ENCODE data around the gene SLC38A6. TPM values are rescaled to one million over a fixed set of nuclear protein-coding genes. Genes with fewer than 3 reads are reported as not detected.

Gene SLC38A6
- polyA plus RNA-seq, 1 experiment, result 57.3 TPM

GRCh38 chr14:60973070-60973469 is 8.0 kb upstream of the SLC38A6 start:
- TF ChIP-seq CTCF (IDR thresholded peaks at IDR 0.05; ENCODE audit: low read depth, low read length), result no peak
- POLR2A ChIA-PET, result no interaction called here
- H3K27ac ChIP-seq (ENCODE audit: low read depth, low read length), result no peak overlapping the region
- CTCF ChIA-PET, result no interaction called here
- no peak overlapping the region for H3K4me3 ChIP-seq (ENCODE audit: low read depth, low read length)
- no peak for DNase-seq (ENCODE audit: low read depth, low spot score)
- no peaks in the 10 kb centered on the region for H3K9me3 ChIP-seq (ENCODE audit: control insufficient read depth, insufficient read depth, low read length)
- no peaks in the 10 kb centered on the region for H3K27me3 ChIP-seq (ENCODE audit: control insufficient read depth, insufficient read depth, low read length)

DNA sequence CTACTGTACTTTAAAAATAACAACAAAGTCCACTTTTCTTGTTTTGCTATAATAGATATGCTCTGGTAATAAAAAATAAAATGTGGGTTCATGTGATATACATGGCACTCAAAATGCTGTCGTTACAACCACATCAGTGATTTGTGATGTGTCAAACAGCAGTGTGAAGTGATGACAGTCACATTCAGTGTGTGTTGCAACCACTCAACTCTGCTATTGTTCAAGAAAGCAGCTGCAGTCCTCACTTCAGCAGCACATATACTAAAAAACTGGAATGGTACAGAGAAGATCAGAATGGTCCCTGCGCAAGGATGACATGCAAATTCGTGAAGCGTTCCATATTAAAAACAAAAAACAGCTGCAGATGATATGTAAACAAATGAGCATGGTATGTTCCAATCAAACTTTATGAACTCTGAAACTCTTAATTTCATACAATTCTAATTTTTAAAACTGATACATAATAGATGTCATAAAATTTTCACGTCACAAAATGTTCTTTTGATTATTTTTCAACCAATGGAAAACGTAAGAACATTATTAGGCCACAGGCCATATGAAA is 6.9 kb upstream of the SLC38A6 start:
- POLR2A ChIA-PET, result no interaction called here
- no peak for DNase-seq (ENCODE audit: low read depth, low spot score)
- TF ChIP-seq CTCF (IDR thresholded peaks at IDR 0.05; ENCODE audit: low read depth, low read length), result no peak
- Histone ChIP-seq H3K4me3 (ENCODE audit: low read depth, low read length) (no peak overlapping the region), H3K27me3 (ENCODE audit: control insufficient read depth, insufficient read depth, low read length) (no peaks in the 10 kb centered on the region), H3K27ac (ENCODE audit: low read depth, low read length) (no peak overlapping the region), H3K9me3 (ENCODE audit: control insufficient read depth, insufficient read depth, low read length) (no peaks in the 10 kb centered on the region)
- CTCF ChIA-PET, result no interaction called here

DNA sequence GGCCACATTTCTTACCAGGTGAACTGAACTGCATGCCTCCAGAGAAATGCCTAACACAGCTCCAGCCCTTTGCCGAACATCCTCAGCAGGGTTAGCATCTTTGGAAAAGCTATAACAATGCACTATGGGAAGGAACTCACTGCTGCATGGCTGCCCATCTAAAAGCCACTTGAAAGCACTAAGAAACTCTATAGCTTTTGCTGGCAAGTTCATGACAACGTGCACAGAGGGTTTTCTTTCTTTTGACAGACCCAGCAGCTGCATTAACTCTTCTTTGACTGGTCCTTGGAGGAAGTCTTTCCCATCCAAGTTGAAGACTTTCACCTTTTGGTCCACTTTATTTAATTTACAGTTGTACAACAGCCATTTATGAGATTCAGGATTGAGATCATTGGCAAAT is 5.5 kb upstream of the SLC38A6 start:
- TF ChIP-seq CTCF (IDR thresholded peaks at IDR 0.05; ENCODE audit: low read depth, low read length), result no peak
- Histone ChIP-seq H3K27me3 (ENCODE audit: control insufficient read depth, insufficient read depth, low read length) (no peaks in the 10 kb centered on the region), H3K27ac (ENCODE audit: low read depth, low read length) (no peak overlapping the region), H3K4me3 (ENCODE audit: low read depth, low read length) (no peak overlapping the region), H3K9me3 (ENCODE audit: control insufficient read depth, insufficient read depth, low read length) (no peaks in the 10 kb centered on the region)
- POLR2A ChIA-PET, result no interaction called here
- no peak for DNase-seq (ENCODE audit: low read depth, low spot score)
- CTCF ChIA-PET, result no interaction called here

GRCh38 chr14:60977847-60978246 is 3.2 kb upstream of the SLC38A6 start:
- POLR2A ChIA-PET, result no interaction called here
- H3K27me3 ChIP-seq (ENCODE audit: control insufficient read depth, insufficient read depth, low read length), result no peaks in the 10 kb centered on the region
- H3K4me3 ChIP-seq (ENCODE audit: low read depth, low read length), result no peak overlapping the region

More at GRCh38 chr14:60977847-60978246, 3.2 kb upstream of the SLC38A6 start:
- no peaks in the 10 kb centered on the region for H3K9me3 ChIP-seq (ENCODE audit: control insufficient read depth, insufficient read depth, low read length)
- no peak for TF ChIP-seq CTCF (IDR thresholded peaks at IDR 0.05; ENCODE audit: low read depth, low read length)
- CTCF ChIA-PET, result interaction anchor here (0.6 to 2.3 kb wide), 2 partner anchors 259 to 292 kb away, joined by 3 to 5 read pairs; no protein-coding TSS in a partner anchor
- no peak for DNase-seq (ENCODE audit: low read depth, low spot score)
- H3K27ac ChIP-seq (ENCODE audit: low read depth, low read length), result no peak overlapping the region
